CD4-positive, alpha-beta T cell (primary cell): ENCODE measurements around the gene PYGL. TPM values are rescaled to one million over a fixed set of nuclear protein-coding genes. Genes with fewer than 3 reads are reported as not detected.

ENCODE experiments used
- ATAC-seq: fragments of 200-7000 bp; cut with Tn5 transposase; one replicate; pipeline ENCODE4 v1.10.0; 2022; ENCODE audit warnings: mild to moderate bottlenecking; ENCODE audit not compliant: poor library complexity
- CTCF ChIA-PET: fragments of 350-600 bp; sonication (Branson Sonifier 250); formaldehyde crosslinking; loops from one replicate; lab custom pipeline; 2021; ENCODE audit warnings: antibody characterized with exemption, inconsistent platforms; lab: Charles Lee
- POLR2A ChIA-PET: fragments of 350-600 bp; sonication (Branson Sonifier 250); formaldehyde crosslinking; loops from one replicate; lab custom pipeline; 2021; ENCODE audit warnings: antibody characterized with exemption, inconsistent platforms; lab: Charles Lee
- DNase-seq, 14 experiments: peaks; one replicate each; pipeline ENCODE4 v3.0.0-alpha.2; 2013 to 2020; ENCODE audit warnings: mixed read lengths in 2 of 14
- H3K27ac ChIP-seq, 2 donors: one replicate each; pipeline versions ENCODE4 v1.5.1 to v1.7.0; 2013; ENCODE audit warnings: low read length in 2 of 2, low read depth in 1 of 2, mild to moderate bottlenecking in 1 of 2
- H3K27me3 ChIP-seq, 2 experiments: 1 replicate in 1 of 2; 2 replicates in 1 of 2; pipeline versions ENCODE4 v1.6.1 to v1.7.0; 2013; ENCODE audit warnings: low read length in 2 of 2, control low read depth in 1 of 2, mild to moderate bottlenecking in 1 of 2, moderate library complexity in 1 of 2; ENCODE audit not compliant: insufficient read depth in 2 of 2, control insufficient read depth in 1 of 2
- H3K36me3 ChIP-seq: one replicate; pipeline ENCODE4 v1.6.1; 2013; ENCODE audit warnings: low read length, control low read depth; ENCODE audit not compliant: insufficient read depth
- H3K4me1 ChIP-seq: one replicate; pipeline ENCODE4 v1.6.1; 2013; ENCODE audit warnings: low read length, control low read depth; ENCODE audit not compliant: insufficient read depth
- H3K4me3 ChIP-seq: one replicate; pipeline ENCODE4 v1.5.1; 2013; ENCODE audit warnings: mild to moderate bottlenecking, low read length, moderate library complexity
- H3K9me3 ChIP-seq, 2 experiments: 1 replicate in 1 of 2; 2 replicates in 1 of 2; pipeline versions ENCODE4 v1.6.1 to v1.7.0; 2013; ENCODE audit warnings: low read length in 2 of 2, mild to moderate bottlenecking in 2 of 2, control low read depth in 1 of 2, moderate library complexity in 1 of 2; ENCODE audit not compliant: control insufficient read depth in 1 of 2, insufficient read depth in 1 of 2
- H3K27ac Mint-ChIP-seq: one replicate; pipeline ENCODE4 v1.8.0; 2020; ENCODE audit warnings: mixed read lengths
- H3K27me3 Mint-ChIP-seq: one replicate; pipeline ENCODE4 v1.8.0; 2021; ENCODE audit warnings: mixed read lengths
- H3K36me3 Mint-ChIP-seq: one replicate; pipeline ENCODE4 v1.8.0; 2021; ENCODE audit warnings: low read depth, mixed read lengths
- H3K4me1 Mint-ChIP-seq: one replicate; pipeline ENCODE4 v1.8.0; 2021; ENCODE audit warnings: low read depth, mixed read lengths
- H3K4me3 Mint-ChIP-seq: one replicate; pipeline ENCODE4 v1.8.0; 2020; ENCODE audit warnings: mild to moderate bottlenecking, mixed read lengths
- H3K9me3 Mint-ChIP-seq: one replicate; pipeline ENCODE4 v1.8.0; 2020; ENCODE audit warnings: mixed read lengths
- CTCF ChIP-seq: fragments of 200-600 bp; IDR thresholded peaks from one replicate; pipeline ENCODE4 v1.8.0; 2022; ENCODE audit warnings: antibody characterized with exemption, mild to moderate bottlenecking
- intact Hi-C, 2 experiments: fragments of 100-400 bp; cut with DNase I in 1 of 2; cut with micrococcal nuclease in 1 of 2; formaldehyde crosslinking; loops; one replicate each; pipeline versions ENCODE4 v1.15.1 to v1.9.0; 2023 to 2025; cut with DNase I, micrococcal nuclease
- total RNA-seq, 174 experiments: library from RNA in 2 of 174; stranded (reverse) in 2 of 174; gene quantifications; one replicate each; pipeline ENCODE4 v1.2.3 and lab custom pipeline; 2021 to 2026

PYGL gene
- total RNA-seq, 2 experiments from 2014 or later = 0.59 to 0.69 TPM

GRCh38 chr14:50932592-50933495, 11.4 kb downstream of the PYGL start:
- intact Hi-C loops = no loop called here
- no peak for TF ChIP-seq CTCF
- Histone ChIP-seq H3K4me1 (no peaks in the 10 kb centered on the region), H3K9me3 (no peaks in the 10 kb centered on the region), H3K36me3 (no peaks in the 10 kb centered on the region), H3K27ac (no peak overlapping the region), H3K27me3 (peaks cover 0 to 5% of the 10 kb centered on the region in 2 experiments), H3K4me3 (no peak overlapping the region)
- ChIA-PET POLR2A (no interaction called here), CTCF (no interaction called here)
- H3K36me3 Mint-ChIP-seq = no peaks in the 10 kb centered on the region
- ATAC-seq (no peak), DNase-seq (no peak)
- H3K4me3 Mint-ChIP-seq = no peak overlapping the region
- peaks cover 13% of the 10 kb centered on the region for H3K27me3 Mint-ChIP-seq
- no peaks in the 10 kb centered on the region for H3K9me3 Mint-ChIP-seq
- no peak overlapping the region for H3K27ac Mint-ChIP-seq
- no peaks in the 10 kb centered on the region for H3K4me1 Mint-ChIP-seq

GRCh38 chr14:50932156-50932555, 12.1 kb downstream of the PYGL start:
- TF ChIP-seq CTCF = no peak
- H3K4me1 Mint-ChIP-seq = no peaks in the 10 kb centered on the region
- Histone ChIP-seq H3K4me1 (no peaks in the 10 kb centered on the region), H3K9me3 (no peaks in the 10 kb centered on the region), H3K27me3 (peaks cover 0 to 5% of the 10 kb centered on the region in 2 experiments), H3K27ac (no peak overlapping the region), H3K4me3 (no peak overlapping the region), H3K36me3 (no peaks in the 10 kb centered on the region)
- no peak overlapping the region for H3K4me3 Mint-ChIP-seq
- no peaks in the 10 kb centered on the region for H3K36me3 Mint-ChIP-seq
- no peaks in the 10 kb centered on the region for H3K9me3 Mint-ChIP-seq
- ChIA-PET CTCF (no interaction called here), POLR2A (no interaction called here)
- H3K27me3 Mint-ChIP-seq = peaks cover 13% of the 10 kb centered on the region
- no peak overlapping the region for H3K27ac Mint-ChIP-seq
- no peak for ATAC-seq
- DNase-seq = no peak
- intact Hi-C loops = no loop called here

DNA sequence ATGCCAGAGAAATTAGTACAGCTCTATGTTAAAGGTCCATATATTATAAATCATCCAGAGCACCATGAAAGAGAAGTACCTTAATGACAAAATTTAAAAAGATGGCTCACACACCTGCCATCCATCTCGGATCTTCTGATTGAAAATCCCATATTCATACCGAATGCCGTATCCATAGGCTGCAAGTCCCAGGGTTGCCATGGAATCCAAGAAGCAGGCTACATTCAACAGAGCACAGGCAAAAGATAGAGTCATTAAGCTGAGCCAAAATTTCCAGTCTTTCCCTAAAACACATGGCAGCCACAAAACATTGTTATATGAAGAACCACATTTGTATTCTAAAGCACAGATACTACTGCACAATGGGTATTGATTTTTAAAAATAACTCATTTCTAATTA, 12.7 kb downstream of the PYGL start:
- Mint-ChIP-seq H3K27me3 (peaks cover 13% of the 10 kb centered on the region), H3K27ac (no peak overlapping the region), H3K4me3 (no peak overlapping the region), H3K4me1 (no peaks in the 10 kb centered on the region), H3K36me3 (no peaks in the 10 kb centered on the region), H3K9me3 (no peaks in the 10 kb centered on the region)
- intact Hi-C loops = no loop called here
- DNase-seq = no peak
- Histone ChIP-seq H3K27me3 (peaks cover 0 to 5% of the 10 kb centered on the region in 2 experiments), H3K4me3 (no peak overlapping the region), H3K4me1 (no peaks in the 10 kb centered on the region), H3K36me3 (no peaks in the 10 kb centered on the region), H3K27ac (no peak overlapping the region), H3K9me3 (no peaks in the 10 kb centered on the region)
- ATAC-seq = no peak
- POLR2A ChIA-PET = no interaction called here
- CTCF ChIA-PET = no interaction called here
- no peak for TF ChIP-seq CTCF
